Motor neuron (in vitro differentiated cells): Measurements from ENCODE around the gene POGLUT2. TPM values are rescaled to one million over a fixed set of nuclear protein-coding genes. Genes with fewer than 3 reads are reported as not detected.
"Not testable (repeated sequence)": the region's sequence is repeated elsewhere in the genome, so short reads cannot be mapped to it uniquely, and the experiment has no call there.

Source experiments
- ATAC-seq, 8 experiments: fragments of 200-7000 bp; cut with Tn5 transposase; replicated peaks in 6 of 8; 2 replicates each; pipeline ENCODE4 v1.8.0; 2021; ENCODE audit warnings: mild to moderate bottlenecking in 8 of 8, moderate library complexity in 8 of 8
- H3K27ac ChIP-seq, 2 donors: fragments of 250-450 bp; sonication (Bioruptor Pico); 2 replicates each; pipeline ENCODE4 v1.9.0; 2021; ENCODE audit warnings: antibody characterized with exemption in 2 of 2, mild to moderate bottlenecking in 2 of 2, moderate library complexity in 1 of 2
- H3K4me1 ChIP-seq, 2 donors: fragments of 250-450 bp; sonication (Bioruptor Pico); replicated peaks in 1 of 2; 2 replicates each; pipeline ENCODE4 v1.6.1; 2021; ENCODE audit warnings: antibody characterized with exemption in 2 of 2, mild to moderate bottlenecking in 2 of 2, moderate library complexity in 1 of 2
- H3K4me3 ChIP-seq, 5 donors: fragments of 250-450 bp; sonication (Bioruptor Pico); 2 replicates each; pipeline ENCODE4 v1.9.0; 2021; ENCODE audit warnings: antibody characterized with exemption in 5 of 5, mild to moderate bottlenecking in 5 of 5, moderate library complexity in 4 of 5
- WGBS, 10 experiments: fragments of 450-650 bp; shearing (Covaris generic); methylation state at CpG; one replicate each; pipeline ENCODE4 v1.0.0; 2022; 5-methylcytosine and 5-hydroxymethylcytosine counted together
- in situ Hi-C, 9 experiments: fragments of 400-800 bp; cut with MboI; loops; one replicate each; pipeline ENCODE4 v1.15.0; 2021; ENCODE audit warnings: low sequenced_read_pairs in 9 of 9, low pct_unique_long_range_greater_than_20kb in 2 of 9; ENCODE audit not compliant: unreplicated experiment in 9 of 9
- total RNA-seq, 8 experiments: library from RNA; unstranded; fragments of 300-600 nt; gene quantifications; 2 replicates each; pipeline versions ENCODE4 v1.2.3 to v1.2.4, GENCODE V29; 2022

The POGLUT2 gene
- total RNA-seq, 8 experiments from 2014 or later, result 4.1 to 15.5 (median 12.6) TPM

DNA sequence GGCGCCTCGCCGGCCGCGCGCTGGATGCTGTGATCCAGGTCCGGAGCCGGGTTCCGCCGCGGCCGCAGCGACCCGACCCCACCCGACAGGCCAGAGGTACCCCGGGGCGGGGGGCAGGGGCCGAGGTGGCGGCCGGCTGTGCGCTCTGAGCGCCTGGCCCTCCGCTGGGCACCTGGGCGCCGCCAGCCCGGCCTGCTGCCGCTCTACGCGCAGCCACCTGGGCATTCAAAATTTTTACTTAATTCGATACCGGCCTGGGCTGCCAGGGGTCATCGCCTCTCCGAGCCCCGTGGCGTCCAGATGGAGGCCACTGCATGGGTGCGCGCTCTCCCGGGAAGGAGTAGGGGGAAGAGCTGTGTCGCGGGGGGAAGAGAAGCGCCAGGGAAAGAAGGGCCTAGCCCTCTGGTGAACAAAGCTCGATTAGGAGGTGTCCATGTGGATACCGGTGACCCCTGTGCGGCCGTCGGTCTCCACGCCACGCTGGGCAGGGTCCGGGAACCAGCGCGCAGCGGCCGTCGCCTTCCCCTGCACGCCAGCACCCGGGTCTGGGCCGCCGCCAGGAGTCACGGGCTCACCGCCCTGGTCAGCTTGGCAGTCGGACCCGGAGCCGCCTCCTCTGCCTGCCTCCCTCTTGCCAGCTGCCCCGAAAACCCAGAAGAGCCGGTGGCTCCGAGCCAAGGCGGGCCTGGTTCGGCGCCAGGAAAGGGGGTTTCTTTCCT lies 809 bp upstream of the POGLUT2 start:
- WGBS, 10 experiments, result 0 to 27% (median 3%) methylated on average over 1 to 35 of the region's 69 CpGs; no CpG with 5 or more reads in 4 of the 10 experiments
- in situ Hi-C loops, result loop anchor here in 1 of 9 experiments (10.0 kb wide), 1 partner anchor 155 kb away; no protein-coding TSS in a partner anchor
- ATAC-seq, result peak; percentile 4 to 24 (median 18)
- Histone ChIP-seq H3K4me1 (peaks cover 0 to 17% of the 10 kb centered on the region in 2 donors), H3K4me3 (peak overlapping the region; percentile 91 to 99 (median 94)), H3K27ac (no peak overlapping the region)

DNA sequence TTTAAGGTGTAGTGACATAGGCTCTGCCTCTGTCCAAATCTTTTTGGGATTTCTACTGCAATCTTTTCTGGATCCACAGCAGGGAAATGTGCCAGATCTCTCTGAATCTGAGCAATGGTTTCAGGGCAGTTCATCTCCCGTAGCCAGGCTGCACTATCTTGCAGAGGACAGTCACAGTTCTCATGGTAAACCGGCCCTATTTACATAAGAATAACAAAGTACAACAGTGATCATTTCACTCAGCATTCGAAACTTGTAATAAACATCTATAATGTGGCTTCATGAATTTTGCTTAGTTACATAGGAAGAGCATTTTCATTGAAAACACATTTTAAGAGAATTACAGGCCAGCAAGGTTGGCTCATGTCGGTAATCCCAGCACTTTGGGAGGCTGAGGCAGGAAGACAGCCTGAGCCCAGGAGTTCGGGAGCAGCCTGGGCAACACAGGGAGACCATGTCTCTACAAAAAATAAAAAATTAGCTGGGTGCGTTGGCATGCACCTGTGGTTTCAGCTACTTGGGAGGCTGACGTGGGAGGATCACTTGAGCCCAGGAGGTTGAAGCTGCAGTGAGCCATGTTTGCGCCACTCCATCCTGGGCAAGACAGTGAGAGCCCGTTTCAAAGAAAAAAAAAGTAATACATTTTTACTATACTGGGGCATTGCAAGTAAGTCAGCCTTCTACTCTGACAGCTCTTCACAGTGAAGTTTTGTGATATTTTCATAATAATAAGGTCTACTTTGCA lies 5.0 kb downstream of the POGLUT2 start:
- peak in 3 of 8 experiments; percentile 60 to 67 (median 63) for ATAC-seq
- WGBS, 10 experiments, result 30 to 100% (median 68%) methylated on average over 1 to 9 of the region's 9 CpGs; no CpG with 5 or more reads in 1 of the 10 experiments
- in situ Hi-C loops, result loop anchor here in 1 of 9 experiments (10.0 kb wide), 1 partner anchor 149 kb away; no protein-coding TSS in a partner anchor
- peaks cover 0 to 18% of the 10 kb centered on the region in 2 donors for H3K4me1 ChIP-seq
- no peak overlapping the region for H3K27ac ChIP-seq
- H3K4me3 ChIP-seq, result no peak overlapping the region

DNA sequence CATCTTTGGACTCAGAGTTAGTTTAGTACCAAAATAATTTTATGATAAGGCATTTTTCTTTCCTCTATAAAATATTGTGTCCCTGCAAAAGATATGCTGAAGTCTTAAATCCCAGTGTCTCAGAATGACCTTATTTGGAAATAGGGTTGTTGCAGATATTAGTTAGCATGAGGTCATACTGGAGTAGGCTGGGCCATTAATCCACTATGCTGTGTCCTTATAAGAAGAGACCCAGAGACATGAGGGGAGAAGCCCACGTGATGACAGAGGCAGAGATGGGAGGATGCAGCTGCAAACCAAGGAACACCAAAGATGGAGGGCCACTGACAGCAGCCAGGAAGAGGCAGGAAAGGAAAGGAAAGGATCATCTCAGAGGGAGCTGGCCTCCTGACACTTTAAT lies 6.4 kb downstream of the POGLUT2 start:
- no peak overlapping the region for H3K4me3 ChIP-seq
- in situ Hi-C loops, result loop anchor here in 1 of 9 experiments (10.0 kb wide), 1 partner anchor 148 kb away; no protein-coding TSS in a partner anchor
- peaks cover 0 to 12% of the 10 kb centered on the region in 2 donors for H3K4me1 ChIP-seq
- no peak overlapping the region for H3K27ac ChIP-seq
- WGBS, 10 experiments, result 57 to 89% methylated on average over 1 of the region's 1 CpG; no CpG with 5 or more reads in 8 of the 10 experiments
- no peak for ATAC-seq

DNA sequence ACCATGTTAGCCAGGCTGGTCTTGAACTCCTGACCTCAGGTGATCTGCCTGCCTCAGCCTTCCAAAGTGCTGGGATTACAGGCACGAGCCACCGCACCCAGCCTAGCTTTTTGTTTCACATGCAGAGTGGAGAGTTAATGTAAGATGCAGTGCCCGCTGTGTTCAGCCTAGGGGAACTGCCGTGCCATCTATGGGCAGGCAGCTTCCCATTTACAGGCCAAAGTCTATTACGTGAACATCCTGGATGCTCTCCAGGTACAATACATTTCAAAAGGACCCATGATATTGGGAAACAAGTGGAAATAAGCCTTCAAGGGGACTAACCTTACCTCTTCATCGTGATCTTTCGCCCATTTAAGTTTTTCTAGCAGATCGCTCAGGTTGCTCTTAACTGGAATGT lies 10.1 kb downstream of the POGLUT2 start:
- Histone ChIP-seq H3K27ac (no peak overlapping the region), H3K4me1 (peaks cover 0 to 7% of the 10 kb centered on the region in 2 donors), H3K4me3 (no peak overlapping the region)
- ATAC-seq, result no peak
- WGBS, 10 experiments, result 84 to 100% (median 100%) methylated on average over 1 to 5 of the region's 8 CpGs; no CpG with 5 or more reads in 2 of the 10 experiments
- in situ Hi-C loops, result no loop called here

DNA sequence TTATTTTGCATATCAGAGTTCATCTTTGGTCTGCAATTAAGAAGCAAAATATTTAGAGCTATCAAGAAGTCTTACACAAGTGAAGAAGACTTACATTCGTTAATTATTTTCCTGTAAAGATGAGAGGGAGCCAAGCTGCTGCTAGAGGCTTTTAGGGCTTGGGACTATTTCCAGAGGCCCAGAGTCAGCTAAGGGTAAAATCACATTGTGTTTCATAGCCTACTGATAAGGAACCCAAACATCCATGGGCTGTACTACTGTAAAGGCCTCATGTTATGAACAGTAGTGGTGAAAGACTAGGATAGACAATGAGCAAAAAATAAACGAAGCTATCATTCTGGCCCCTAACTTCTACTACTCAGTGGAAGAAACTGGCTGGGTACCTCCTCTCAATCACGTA lies 14.3 kb downstream of the POGLUT2 start:
- WGBS, 10 experiments, result 73 to 100% (median 90%) methylated on average over 1 to 3 of the region's 3 CpGs

DNA sequence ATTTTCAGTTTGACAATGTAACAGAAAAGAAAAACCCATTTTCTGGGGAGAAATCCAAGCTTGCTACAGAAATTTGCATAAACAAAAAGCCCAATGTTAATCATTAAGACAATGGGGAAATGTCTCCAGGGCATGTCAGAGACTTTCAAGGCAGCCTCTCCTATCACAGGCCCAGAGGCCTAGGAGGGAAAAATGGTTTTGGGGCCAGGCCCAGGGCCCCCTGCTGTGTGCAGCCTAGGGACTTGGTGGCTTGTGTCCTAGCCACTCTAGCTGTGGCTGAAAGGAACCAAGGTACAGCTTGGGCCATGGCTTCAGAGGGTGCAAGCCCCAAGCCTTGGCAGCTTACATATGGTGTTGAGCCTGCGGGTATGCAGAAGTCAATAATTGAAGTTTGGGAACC lies 17.2 kb downstream of the POGLUT2 start:
- WGBS, 10 experiments, result 67 to 100% methylated on average over 1 of the region's 1 CpG; no CpG with 5 or more reads in 8 of the 10 experiments
- Histone ChIP-seq H3K4me1 (no peaks in the 10 kb centered on the region), H3K27ac (no peak overlapping the region), H3K4me3 (no peak overlapping the region)
- in situ Hi-C loops, result no loop called here
- ATAC-seq, result no peak

More for the DNA sequence above, 14.3 kb downstream of the POGLUT2 start:
- no peak for ATAC-seq
- Histone ChIP-seq H3K4me3 (no peak overlapping the region), H3K27ac (no peak overlapping the region), H3K4me1 (no peaks in the 10 kb centered on the region)
- in situ Hi-C loops, result no loop called here

DNA sequence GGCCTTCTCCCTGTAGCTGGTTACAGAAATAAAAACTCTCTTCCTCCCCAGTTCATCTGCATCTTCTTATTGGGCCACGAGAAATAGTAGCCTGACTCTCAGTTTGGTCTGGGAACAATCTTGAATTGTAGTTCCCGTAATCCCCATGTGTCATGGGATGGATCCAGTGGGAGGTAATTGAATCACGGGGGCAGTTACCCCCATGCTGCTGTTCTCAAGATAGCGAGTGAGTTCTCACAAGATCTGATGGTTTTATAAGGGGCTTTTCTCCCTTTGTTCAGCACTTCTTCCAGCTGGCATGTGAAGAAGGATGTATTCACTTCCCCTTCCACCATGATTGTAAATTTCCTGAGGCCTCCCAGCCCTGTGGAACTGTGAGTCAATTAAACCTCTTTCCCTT lies 18.1 kb downstream of the POGLUT2 start:
- ATAC-seq, H3K4me3 ChIP-seq, H3K27ac ChIP-seq, in situ Hi-C loops, H3K4me1 ChIP-seq: not testable (repeated sequence)
- 37 to 100% (median 69%) methylated on average over 1 to 4 of the region's 4 CpGs; no CpG with 5 or more reads in 2 of the 10 experiments for WGBS, 10 experiments

DNA sequence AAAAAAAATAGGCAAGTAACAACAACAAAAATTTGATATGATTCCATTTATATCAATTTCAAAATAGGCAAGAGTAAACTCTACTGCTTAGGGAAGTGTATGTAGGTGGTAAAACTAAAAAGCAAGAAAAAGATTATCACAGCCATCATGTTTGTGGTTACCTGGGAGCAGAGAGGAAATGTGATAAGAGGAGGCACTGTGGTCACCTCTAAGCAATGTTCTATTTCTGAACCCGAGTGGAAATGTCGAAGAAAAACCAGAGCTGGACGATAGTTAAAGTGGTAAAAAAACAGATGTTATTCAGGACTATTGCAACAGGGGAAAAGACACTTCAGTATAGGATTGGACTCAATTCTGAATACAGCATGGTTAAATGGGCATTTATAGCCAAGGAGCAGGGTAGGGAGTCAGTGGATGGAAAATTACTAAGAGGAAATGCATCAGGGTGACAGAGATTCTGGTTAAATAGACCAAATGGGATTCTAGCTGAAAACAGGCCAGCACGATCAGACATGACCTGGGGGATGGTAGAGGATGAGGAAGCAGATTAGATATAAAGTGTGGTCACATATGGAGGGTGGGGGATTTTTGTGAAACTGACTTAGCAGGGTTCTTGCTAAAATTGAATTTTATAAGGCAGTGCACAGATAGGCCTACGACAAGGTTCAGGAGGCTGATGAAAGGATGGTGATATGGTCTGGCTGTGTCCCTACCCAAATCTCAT lies 19.2 kb downstream of the POGLUT2 start:
- H3K4me3 ChIP-seq, result no peak overlapping the region
- no peaks in the 10 kb centered on the region for H3K4me1 ChIP-seq
- no peak for ATAC-seq
- H3K27ac ChIP-seq, result no peak overlapping the region
- 64 to 100% (median 88%) methylated on average over 1 to 5 of the region's 5 CpGs; no CpG with 5 or more reads in 1 of the 10 experiments for WGBS, 10 experiments
- in situ Hi-C loops, result no loop called here

DNA sequence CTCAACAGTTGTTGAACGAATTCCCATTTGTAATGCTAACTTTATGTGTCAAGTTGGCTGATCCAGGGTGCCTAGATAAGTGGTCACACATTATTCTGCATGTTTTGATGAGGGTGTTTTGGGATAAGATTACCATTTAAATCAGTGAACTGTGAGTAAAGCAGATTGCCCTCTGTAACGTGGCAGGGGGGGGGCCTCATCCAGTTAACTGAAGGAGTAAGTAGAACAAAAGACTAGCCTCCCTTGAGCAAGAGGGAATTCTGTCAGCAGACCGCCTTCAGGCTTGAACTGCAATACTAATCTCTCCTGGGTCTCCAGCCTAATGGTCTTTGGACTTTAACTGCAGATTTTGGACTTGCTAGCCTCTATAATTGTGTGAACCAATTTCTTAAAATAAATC lies 21.0 kb downstream of the POGLUT2 start:
- in situ Hi-C loops, result no loop called here
- Histone ChIP-seq H3K27ac (no peak overlapping the region), H3K4me1 (peaks cover 4% of the 10 kb centered on the region in 2 donors), H3K4me3 (no peak overlapping the region)
- ATAC-seq, result no peak
- WGBS, 10 experiments, result 54 to 100% (median 75%) methylated on average over 1 to 3 of the region's 3 CpGs

DNA sequence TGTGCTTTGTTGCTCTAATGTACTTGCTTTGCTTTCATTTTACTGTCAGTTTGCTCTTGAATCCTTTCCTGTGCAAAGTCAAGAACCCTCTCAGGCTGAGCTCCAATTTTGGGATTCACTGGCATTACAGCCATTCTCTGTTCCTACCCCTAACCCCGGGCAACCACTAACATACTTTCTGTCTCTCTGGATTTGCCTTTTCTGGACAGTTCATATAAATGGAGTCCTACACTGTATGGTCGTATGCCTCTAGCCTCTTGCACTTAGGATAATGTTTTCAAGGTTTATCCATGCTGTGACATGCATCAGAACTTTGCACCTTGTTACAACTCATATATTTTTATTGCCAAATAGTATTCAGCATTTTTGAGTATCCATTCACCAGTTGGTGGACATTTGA lies 22.5 kb downstream of the POGLUT2 start:
- Histone ChIP-seq H3K4me1 (peaks cover 4% of the 10 kb centered on the region in 2 donors), H3K27ac (no peak overlapping the region), H3K4me3 (no peak overlapping the region)
- ATAC-seq, result no peak
- WGBS, 10 experiments, result 50 to 100% (median 93%) methylated on average over 1 to 2 of the region's 2 CpGs; no CpG with 5 or more reads in 2 of the 10 experiments
- in situ Hi-C loops, result no loop called here

DNA sequence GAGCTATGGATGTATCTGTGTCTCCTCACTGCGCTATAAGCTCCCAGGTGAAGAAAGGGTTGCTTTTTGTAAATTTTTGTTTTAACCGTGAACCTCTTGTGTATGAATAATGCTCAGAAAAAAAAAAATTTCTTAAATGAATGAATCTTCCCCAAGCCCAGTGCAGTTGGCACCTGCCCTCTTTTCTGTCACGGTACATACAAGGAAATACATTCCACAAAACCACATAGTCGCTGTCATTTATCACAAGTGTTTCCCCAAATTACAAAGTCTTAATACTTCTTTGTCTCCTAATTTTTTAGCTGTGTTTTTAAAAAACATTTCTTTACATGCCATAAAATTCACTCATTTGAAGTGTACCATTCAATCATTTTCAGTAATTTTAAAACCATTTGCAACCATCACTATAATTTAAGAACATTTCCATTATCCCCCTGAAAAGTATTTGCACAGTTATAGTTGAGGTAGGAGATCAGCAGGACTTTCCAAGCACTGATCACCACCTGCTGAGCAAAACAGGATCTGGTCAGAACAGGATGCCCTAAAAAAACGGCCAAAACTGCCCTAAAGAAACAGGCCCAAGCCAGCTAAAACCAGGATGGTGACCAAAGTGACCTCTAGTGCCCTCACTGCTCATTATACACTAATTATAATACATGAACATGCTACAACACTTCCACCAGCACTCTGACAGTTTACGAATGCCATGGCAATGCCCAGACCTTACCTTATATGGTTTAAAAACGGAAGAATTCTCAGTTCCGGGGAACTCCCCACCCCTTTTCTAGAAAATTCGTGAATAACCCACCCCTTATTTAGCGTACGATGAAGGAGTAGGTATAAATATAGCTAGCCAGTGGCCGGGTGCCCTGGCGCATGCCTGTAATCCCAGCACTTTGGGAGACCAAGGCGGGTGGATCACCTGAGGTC lies 23.9 kb downstream of the POGLUT2 start:
- H3K4me1 ChIP-seq, result peaks cover 4% of the 10 kb centered on the region in 2 donors
- H3K4me3 ChIP-seq, result no peak overlapping the region
- no peak overlapping the region for H3K27ac ChIP-seq
- ATAC-seq, result no peak
- WGBS, 10 experiments, result 68 to 100% (median 93%) methylated on average over 1 to 5 of the region's 14 CpGs
- in situ Hi-C loops, result no loop called here

DNA sequence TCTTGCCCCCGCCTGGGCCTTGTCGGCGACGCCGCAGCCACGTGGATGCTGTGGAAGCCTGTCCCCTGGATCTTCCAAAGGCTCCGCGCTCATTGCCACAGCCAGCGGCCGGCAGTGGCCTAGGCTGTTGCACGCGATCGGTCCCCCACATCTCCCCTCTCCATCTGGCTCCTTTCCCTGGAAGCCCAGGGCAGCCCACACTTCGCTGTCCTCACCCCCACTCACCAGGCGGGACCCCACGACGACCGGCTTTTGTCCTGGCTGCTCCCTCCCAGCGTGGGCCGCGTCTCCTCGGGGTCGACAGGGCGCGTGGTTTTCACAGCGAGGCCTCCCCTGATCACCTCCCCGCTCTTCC lies 24.6 kb downstream of the POGLUT2 start:
- peaks cover 4% of the 10 kb centered on the region in 2 donors for H3K4me1 ChIP-seq
- 85 to 87% methylated on average over 4 to 10 of the region's 27 CpGs; no CpG with 5 or more reads in 8 of the 10 experiments for WGBS, 10 experiments
- in situ Hi-C loops, result no loop called here
- H3K4me3 ChIP-seq, result peak overlapping the region in 1 of 5 donors; percentile 60
- peak overlapping the region; percentile 47 to 63 for H3K27ac ChIP-seq
- peak in 1 of 8 experiments; percentile 6 for ATAC-seq
